NCI-H460 (cell line): ENCODE data around the gene CACNB4. TPM values are rescaled to one million over a fixed set of nuclear protein-coding genes. Genes with fewer than 3 reads are reported as not detected.
A peak's percentile ranks its signal among the peaks of the same experiment; 100 is the strongest.
"Not testable (repeated sequence)": the region's sequence is repeated elsewhere in the genome, so short reads cannot be mapped to it uniquely, and the experiment has no call there.

Source experiments
- DNase-seq: peaks from one replicate; pipeline ENCODE4 v3.0.0-alpha.2; 2016; ENCODE audit warnings: low read depth; ENCODE audit errors: extremely low read depth
- total RNA-seq: library from RNA; depleted of rRNA; stranded (reverse); fragments of >200 nt; shearing (Covaris generic); gene quantifications from 2 replicates; pipeline ENCODE4 v1.2.3, GENCODE V29; 2014

Gene CACNB4
- total RNA-seq, 1 experiment from 2014 or later: 0.20 TPM

DNA sequence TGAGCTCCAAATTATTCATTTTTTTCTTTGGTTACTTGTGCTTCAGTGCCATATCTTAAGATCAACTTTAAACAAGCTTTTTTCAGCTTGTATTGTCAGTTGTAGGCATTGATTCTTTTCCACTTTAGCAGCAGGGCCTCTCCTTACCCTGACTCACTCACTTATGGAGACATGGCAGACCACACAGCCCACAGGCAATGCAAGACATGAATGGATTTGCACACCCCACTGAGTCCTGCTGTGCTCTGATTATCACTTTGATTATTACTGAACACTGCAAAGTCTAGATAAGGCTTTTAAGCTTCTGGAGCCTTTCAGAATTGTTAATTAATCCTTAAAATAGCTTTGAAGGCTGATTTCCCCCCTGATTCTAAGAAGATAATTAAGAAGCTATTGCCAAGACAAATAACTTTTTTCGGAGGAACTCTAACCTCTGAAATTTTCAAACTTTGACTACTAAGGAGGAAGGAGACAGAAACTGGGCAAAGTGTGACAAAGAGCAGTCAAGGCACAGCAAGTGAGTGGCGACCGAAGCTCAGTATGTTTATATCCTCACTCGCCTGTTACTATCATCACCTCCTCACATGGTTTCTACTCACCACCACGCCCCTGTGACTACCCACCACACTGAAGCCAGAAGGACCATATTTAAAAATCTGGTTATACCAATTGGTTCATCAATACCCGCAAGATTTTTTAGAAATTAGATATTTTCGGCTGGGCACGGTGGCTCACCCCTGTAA is 43.3 kb downstream of the CACNB4 start:
- DNase-seq: no peak

DNA sequence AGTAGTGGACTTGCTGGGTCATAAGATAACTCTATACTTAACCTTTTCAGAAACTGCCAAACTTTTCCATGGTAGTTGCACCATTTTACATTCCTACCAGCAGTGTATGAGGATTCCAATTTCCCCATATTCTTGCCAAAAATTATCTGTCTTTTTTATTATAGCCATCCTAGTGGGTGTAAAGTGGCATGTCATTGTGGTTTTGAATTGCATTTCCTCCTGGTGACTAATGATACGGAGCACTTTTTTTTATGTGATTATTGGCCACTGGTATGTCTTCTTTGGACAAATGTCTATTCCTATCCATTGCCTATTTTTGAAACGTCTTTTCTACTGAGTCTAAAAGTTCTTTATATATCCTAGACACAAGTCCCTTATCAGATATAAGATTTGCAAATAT is 44.3 kb downstream of the CACNB4 start:
- no peak for DNase-seq

DNA sequence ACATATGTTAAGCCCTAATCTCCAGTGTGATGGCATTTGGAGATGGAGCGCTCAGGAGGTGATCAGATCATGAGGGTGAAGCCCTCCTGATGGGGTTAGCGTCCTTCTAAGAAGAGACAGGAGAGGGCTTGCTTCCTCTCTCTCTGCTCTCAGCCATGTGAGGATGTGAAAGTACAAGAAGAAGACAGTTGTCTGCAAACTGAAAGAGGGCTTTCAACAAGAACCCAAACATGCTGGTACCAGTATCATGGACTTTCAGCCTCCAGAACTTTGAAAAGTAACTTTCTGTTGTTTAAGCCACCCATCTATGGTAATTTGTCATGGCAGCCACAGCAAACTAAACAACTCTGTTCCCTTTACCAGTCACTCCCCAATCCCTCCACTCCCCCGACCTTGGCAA is 47.4 kb downstream of the CACNB4 start:
- no peak for DNase-seq

DNA sequence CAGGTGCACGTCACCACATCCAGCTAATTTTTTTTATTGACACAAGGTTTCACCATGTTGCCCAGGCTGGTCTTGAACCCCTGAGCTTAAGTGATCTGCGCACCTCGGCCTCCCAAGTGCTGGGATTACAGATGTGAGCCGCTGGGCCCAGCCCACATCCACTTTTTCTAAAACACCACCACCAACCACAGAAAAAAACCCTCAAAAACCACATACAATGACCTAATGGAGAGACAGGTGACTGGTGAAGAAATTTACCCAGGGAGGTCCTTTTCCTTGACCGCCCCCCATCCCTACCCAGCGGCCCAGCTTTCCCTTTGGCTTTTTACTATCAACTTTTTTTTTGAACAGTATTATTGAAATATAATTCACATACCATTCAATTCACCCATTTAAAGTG is 47.9 kb downstream of the CACNB4 start:
- no peak for DNase-seq

DNA sequence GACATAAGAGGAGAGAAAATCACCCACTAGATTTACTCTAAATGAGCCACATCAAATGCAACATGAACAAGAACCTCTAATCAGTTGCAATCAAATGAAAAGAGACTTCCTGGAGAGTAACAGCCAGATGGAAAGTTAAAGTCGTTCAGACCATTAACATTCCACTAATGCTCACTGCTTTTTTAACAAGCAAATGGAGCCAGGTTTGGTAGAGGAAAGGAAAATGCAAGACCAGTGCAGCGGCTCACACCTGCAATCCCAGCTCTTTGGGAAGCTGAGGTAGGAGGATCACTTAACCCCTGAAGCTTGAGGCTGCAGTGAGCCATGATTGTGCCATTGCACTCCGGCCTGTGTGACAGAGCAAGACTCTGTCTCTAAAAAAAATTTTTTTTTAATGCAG is 48.5 kb downstream of the CACNB4 start:
- DNase-seq: no peak

DNA sequence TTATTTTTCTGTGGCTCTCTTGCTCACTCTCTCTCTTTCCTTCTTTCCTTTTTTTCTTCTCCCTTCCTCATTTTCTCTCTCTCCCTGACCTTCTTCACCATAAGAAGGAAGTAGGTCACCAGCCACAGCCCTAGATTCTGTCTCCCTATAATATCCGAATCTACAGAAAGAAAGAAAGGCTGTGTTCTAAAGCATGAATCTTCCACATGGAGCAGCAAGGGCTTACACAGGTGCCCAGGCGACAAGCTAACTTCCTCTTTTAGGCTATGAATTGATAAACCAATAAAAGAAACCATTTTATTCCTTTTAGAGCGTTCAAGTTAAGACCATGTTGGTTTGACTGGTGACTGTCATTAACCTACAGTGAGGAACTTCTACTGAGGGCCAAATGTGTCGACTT is 49.3 kb downstream of the CACNB4 start:
- DNase-seq: no peak

DNA sequence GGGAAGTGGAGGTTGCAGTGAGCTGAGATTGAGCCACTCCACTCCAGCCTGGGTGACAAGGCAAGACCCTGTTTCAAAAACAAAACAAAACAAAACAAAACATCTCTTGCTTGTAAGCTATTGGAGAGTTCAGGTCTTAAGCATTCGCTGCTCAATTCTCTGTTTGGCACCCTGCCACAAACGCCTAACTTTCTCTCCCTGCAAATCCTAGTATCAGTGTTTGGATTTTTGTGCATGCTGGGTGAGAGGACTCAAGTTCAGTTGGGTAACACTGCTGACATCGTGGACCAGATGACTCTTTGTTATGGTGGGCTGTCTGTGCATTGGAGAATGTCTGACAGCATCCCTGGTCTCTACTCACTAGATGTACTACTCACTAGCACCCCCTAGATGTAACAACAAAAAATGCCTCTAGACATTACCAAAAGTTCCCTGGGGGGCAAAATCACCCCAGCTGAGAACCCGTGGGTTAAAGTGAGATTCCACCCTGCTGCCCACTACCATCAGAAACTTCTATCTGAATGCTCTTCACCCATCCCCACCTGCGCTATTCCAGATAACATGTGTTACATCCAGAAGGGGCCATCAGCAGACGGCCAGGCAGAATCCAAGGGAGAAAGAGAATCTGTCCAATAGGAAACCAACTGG is 50.9 kb downstream of the CACNB4 start:
- DNase-seq: peak; percentile 17

DNA sequence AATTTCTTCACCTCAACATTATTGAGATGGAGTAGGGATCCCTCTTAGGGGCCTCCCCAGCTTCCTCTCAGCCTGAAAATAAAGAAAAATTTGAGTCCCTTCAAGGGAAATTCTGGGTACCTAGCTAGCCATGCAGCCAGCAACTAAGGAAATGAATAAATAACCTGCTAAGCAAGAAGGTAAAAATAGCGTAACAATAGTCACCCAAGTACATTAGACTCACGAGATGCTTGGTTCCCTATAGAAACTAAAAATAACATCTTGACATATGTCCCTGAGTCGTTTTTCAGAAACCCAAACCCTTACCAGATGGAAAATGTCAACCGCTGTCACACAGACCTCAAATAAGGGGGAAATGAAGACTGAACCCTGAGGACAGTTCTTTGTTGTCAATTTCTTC is 51.9 kb downstream of the CACNB4 start:
- no peak for DNase-seq

DNA sequence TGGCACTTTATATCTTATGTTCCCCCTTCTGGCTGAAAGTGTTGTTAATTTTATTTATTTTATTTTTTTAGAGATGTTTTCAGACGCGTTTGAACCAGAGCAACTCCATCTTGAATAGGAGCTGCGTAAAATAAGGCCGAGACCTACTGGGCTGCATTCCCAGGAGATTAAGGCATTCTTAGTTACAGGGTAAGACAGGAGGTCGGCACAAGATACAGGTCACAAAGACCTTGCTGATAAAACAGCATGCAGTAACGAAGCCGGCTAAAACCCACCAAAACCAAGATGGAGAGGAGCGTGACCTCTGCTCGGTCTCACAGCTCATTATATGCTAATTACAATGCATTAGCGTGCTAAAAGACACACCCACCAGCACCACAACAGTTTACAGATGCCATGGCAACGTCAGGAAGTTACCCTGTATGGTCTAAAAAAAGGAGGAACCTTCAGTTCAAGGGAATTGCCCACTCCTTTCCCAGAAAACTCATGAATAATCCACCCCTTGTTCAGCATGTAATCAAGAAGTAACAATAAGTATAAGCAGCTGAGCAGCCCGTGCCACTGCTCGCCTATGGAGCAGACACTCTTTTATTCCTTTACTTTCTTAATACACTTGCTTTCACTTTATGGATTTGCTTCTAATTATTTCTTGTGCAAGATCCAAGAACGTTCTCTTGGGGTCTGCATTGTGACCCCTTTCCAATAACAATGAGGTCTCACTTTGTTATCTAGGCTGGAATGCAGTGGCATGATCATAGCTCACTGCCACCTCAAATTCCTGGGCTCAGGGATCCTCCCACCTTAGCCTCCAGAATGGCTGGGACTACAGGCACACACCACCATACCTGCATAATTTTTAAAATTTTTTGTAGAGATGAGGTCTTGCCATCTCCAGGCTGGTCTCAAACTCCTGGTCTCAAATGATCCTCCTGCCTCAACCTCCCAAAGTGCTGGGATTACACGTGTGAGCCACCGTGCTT is 55.9 kb downstream of the CACNB4 start:
- DNase-seq: no peak

DNA sequence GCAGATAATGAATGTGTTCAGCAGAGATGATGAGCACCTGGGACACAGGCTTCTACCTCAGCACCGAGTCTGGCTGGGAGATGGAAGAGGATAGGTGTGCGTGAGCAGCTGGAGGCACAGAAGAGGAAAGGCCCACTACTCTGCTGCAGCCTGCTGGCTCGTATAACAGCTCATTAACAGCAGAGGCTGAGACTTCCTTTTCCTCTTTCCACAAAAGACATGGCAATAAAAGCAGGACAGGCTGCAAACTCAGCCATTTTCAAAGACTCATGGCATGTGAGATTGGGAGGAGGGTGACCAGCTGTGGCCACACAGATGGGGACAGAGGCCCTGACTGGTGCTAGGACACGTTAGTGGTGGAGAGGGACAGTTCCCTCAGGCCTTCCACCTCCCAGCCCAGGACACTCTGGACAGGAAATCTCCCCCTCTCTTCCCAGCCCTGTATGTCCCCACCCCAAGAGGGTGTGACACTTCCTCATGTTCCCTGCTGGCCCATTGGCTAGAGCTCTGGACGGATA is 60.3 kb downstream of the CACNB4 start:
- DNase-seq: no peak

DNA sequence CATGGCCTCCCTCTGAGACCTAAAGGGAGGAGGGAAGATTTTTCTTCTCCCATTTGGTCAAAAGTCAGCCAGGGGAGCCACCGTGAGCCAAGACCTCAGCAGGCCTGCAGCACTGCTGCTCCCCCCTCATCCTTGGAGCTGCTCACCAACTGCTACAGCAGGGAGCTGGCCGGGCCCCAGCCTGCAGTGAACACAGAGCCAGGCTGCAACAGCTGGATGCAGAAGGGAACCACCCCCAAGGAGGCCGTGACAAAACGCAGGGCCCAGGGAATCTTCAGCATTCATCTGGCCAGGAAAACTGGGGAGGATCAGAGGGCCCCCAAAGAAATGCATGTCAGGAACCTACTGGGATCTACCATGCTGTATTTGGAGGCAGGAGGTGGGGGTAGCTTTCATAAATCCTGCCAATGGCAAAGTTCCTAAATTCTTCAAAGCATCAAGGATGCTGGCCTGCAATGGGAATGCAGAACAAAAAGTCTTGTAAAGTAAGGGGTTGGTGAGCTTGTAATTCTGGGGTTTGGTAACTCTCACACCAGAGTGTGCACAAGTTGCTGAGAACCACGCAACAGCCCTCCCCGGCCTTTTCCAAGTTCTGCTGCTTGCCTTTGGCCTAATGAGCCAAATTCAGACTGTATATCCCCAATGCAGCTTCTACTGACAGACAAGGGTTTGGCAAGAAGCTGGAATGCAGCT is 61.0 kb downstream of the CACNB4 start:
- no peak for DNase-seq

DNA sequence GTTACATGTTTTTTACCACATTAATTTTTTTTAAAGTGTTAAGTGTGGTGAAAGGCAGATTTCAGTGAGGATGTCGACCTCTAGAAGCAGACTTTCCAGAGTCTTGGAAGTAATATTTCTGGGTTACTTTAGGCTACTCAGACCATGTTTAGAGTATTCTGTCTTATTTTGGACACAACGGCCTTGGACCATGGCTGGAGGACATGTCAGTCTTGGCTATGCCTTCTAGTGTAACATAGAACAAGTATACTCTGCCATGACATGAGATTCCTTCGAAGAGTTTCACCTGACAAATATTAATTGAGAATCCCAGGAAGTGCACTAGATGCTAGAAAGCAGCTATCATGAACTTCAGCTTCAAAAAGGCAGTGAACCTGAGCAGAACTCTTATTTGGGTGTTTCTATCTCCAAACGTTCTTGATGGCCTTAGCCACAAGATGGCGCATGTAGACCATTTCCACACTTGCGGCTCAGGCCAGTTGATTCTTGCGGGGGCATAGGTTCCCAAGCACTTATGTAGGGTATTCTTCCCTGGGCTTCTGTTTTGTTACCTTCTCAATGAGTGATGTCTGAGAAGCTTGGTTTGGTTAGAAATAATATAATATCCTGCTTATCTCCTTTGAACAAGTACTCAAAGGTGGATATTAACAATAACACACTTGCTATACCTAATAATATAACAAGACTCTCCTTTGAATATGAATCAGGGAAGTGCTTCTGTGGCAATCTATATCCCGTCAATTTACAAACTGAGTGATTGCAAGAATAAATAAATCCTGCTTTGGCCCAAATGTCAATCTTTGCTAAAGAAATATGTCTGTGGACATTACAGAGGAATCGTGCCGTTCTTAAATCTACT is 62.0 kb downstream of the CACNB4 start:
- peak; percentile 66 for DNase-seq

DNA sequence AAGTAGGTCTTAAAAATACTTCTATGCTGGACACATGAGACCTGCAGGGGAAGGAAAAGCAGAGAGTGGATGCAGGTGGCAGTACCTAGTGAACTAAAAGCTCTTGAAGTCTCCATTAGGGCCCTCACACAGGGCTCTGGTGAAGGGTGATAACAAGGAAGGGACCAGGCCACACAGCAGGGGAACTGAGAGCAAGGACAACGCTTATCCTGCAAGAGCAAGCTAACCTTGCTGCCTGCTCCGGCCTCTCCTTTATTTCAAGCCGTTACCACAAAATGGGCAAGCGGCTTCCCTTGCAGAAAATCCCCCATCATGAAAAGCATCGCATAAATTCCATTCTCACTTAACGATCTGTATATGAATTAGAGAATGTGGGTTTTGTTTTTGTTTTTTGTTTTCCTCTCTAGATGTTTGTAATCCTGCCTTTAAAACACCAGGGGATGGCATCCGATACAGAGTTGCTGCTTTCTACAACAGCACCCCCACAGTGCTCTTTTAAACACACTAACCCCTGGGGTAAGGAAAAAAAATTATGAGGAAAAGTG is 64.5 kb downstream of the CACNB4 start:
- no peak for DNase-seq

DNA sequence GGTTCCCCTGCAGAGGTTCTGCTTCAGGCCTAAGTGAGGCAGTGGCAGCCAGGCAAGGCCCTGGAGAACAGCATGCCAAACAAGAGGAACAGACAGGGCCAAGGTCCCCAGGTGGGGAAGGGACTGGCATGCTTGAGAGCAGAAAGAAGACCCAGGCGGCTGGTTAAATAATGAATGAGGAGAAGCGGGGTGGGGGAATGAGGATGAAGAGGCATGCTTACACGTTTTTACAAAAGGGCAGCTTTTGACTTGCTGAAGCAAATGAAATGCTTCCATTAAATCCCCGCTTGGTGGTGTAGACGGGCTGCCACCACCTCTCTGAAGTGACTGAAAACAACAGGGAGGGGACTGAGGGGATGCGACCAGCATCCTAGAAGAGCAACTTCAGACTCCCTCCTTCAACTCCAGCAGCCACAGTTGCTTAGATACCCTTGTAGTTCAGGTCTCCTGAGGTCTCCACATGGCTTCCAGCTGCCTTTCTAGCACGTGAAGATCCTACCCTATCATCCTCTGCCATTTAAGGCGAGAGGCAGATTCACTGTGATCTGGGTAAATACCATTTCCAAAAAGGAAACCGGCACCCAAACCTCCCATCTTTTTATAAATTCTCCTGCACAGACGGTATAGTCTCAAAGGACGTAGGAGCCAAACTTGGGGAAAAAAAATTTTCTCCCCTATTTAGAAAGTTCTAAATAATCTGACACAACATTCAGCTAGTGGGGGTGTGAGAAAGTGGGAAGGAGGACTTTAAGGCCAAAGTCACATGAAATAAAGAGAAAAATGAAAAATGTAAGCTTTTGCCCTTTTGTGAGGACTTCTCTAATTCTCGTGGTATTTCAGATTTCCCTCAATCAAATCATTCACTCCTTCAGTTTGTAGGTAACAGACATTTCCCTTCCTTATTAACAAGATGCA is 65.6 kb downstream of the CACNB4 start:
- no peak for DNase-seq

DNA sequence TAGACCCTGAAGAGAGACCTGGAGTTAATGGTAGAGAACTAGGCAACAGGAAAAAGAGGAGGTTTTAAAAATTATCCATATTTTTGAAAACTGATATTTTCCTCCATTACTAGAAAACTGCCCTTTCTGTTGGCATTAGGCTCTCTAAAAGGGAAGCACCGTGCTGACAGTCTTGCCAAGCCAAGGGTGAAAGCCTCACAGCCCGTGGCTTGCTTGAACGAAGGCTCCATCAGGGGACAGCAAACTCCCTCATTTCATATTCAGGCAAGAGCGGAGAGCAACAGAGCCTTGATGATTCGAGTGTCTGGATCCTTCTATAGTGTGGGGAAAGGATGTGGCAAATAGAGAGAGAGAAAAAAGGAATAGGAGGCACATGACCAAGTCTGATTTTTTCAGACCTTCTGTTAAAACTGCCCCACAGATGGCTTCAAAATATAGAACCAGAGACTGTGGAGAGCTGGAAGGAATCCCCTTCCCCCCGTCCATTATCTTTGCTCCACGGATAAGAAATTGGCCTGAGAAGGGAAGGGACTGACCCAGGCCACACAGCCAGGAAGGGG is 67.0 kb downstream of the CACNB4 start:
- no peak for DNase-seq

DNA sequence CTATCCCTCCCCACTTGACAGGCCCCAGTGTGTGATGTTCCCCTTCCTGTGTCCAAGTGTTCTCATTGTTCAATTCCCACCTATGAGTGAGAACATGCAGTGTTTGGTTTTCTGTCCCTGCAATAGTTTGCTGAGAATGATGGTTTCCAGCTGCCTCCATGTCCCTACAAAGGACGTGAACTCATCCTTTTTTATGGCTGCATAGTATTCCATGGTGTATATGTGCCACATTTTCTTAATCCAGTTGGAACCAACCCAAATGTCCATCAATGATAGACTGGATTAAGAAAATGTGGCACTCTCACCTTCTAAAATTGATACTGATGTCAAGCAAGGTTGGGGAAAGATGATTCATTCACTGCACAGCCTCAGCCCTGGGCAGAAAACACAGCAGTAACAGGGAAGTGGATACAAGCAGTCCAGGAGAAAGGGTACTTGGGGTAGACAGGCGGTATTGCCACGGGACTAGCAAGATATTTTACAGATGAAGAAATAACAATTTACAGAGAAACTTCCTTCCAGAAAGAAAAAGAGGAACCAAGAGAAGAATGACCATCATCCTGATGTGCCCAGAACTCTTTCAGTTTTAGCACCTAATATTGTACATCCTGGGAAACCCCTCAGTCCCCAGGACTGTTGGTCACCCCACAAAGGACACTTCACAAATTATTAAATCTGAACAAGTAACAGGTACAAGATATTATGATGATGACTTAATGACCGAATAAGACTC is 68.1 kb downstream of the CACNB4 start:
- DNase-seq: not testable (repeated sequence)

DNA sequence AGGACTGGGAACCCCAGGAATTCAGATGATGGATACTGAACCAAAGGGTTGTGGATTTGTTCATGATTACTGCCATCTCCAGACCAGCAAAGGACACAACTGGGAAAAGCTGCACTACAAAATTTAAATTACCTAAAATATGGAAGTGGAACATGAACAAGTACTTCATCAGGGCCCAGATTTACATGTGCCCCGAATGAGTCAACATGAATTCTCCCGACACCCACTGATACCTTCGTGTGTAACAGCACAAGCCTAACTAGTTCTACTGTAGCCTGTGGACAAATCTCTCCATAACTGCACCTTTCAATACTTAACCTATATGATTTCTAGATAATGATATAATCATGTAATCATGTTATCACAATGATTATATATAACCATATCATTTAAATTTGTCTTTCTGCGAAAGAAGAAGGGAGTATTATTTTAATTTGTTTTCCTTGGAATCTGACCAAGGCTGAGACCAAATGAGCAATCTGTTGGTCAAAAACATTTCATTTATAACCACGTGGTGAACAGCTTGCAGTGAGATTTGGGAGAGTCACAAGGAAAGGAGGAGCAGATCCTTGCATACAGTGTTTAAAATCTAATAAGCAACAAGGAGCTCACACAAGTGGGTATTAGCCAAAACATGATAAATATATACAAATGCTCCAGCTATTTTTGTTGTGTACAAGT is 70.5 kb downstream of the CACNB4 start:
- DNase-seq: no peak
